HCT116 (cell line): Measurements from ENCODE around the gene TMPRSS13. TPM values are rescaled to one million over a fixed set of nuclear protein-coding genes. Genes with fewer than 3 reads are reported as not detected.

Experiments used
- ATAC-seq: fragments of 200-7000 bp; cut with Tn5 transposase; 2 replicates; pipeline ENCODE4 v1.9.1; 2020; ENCODE audit warnings: mild to moderate bottlenecking, moderate library complexity
- BruUV-seq: library from RNA; stranded (reverse); fragments of 400-500 nt; replicated peaks from 2 replicates; lab custom pipeline; 2021; lab: Mats Ljungman, UMichigan
- CTCF ChIA-PET: fragments of 300-600 bp; sonication (Branson Sonifier 250); formaldehyde crosslinking; loops from one replicate; lab custom pipeline; 2021; ENCODE audit warnings: antibody characterized with exemption; lab: Charles Lee
- POLR2A ChIA-PET: fragments of 300-600, 350-600 bp; sonication (Branson Sonifier 250); formaldehyde crosslinking; loops from one replicate; lab custom pipeline; 2021; ENCODE audit warnings: antibody characterized with exemption; lab: Charles Lee
- RAD21 ChIA-PET, 2 experiments: fragments of 300-600 bp; sonication (Branson Sonifier 250); formaldehyde crosslinking; loops; one replicate each; lab custom pipeline; 2023; ENCODE audit warnings: low total read pairs in 2 of 2; ENCODE audit not compliant: uncharacterized antibody in 2 of 2, unreplicated experiment in 2 of 2, low non-redundant PET in 1 of 2; lab: Charles Lee
- DNase-seq: peaks from one replicate; pipeline ENCODE4 v3.0.0-alpha.2; 2010; ENCODE audit warnings: low read depth, low spot score
- H2AFZ ChIP-seq: fragments of 200-600 bp; shearing (Covaris generic), sonication (generic); 2 replicates; pipeline ENCODE4 v1.6.1; 2017; ENCODE audit warnings: low read depth, mixed run types, mixed read lengths, antibody characterized with exemption, low read length; ENCODE audit not compliant: poor library complexity, severe bottlenecking
- H3K27ac ChIP-seq: 2 replicates; pipeline ENCODE4 v1.5.1; 2012; ENCODE audit warnings: low read depth, low read length
- H3K27me3 ChIP-seq: fragments of 200-600 bp; sonication (generic); 2 replicates; pipeline ENCODE4 v1.6.1; 2016; ENCODE audit warnings: mixed run types, low read length, mixed read lengths; ENCODE audit not compliant: insufficient read depth
- H3K36me3 ChIP-seq, 2 experiments: fragments of 200-500 bp in 1 of 2; fragments of 200-600 bp in 1 of 2; sonication (Bioruptor generic) in 1 of 2; sonication (generic) in 1 of 2; 2 replicates each; pipeline versions ENCODE4 v1.5.1 to v1.6.1; 2014 to 2016; ENCODE audit warnings: low read length in 2 of 2, inconsistent platforms in 1 of 2, mixed read lengths in 1 of 2, mixed run types in 1 of 2; ENCODE audit not compliant: insufficient read depth in 2 of 2, control insufficient read depth in 1 of 2
- H3K4me1 ChIP-seq, 2 experiments: fragments of 200-600 bp in 1 of 2; sonication (generic) in 1 of 2; 2 replicates each; pipeline versions ENCODE4 v1.5.1 to v1.6.1; 2012 to 2017; ENCODE audit warnings: low read length in 2 of 2, inconsistent platforms in 1 of 2, mild to moderate bottlenecking in 1 of 2, mixed read lengths in 1 of 2, mixed run types in 1 of 2, moderate library complexity in 1 of 2; ENCODE audit not compliant: insufficient read depth in 2 of 2, control insufficient read depth in 1 of 2
- H3K4me2 ChIP-seq: fragments of 200-600 bp; sonication (generic); 2 replicates; pipeline ENCODE4 v1.6.1; 2017; ENCODE audit warnings: mixed run types, low read length, mixed read lengths
- H3K4me3 ChIP-seq, 2 experiments: fragments of 200-600 bp in 1 of 2; sonication (generic) in 1 of 2; replicated peaks in 1 of 2; 2 replicates each; pipeline ENCODE4 v1.5.1; 2011 to 2016; ENCODE audit warnings: low read length in 2 of 2, control low read depth in 1 of 2, low read depth in 1 of 2, mild to moderate bottlenecking in 1 of 2, mixed read lengths in 1 of 2, mixed run types in 1 of 2
- H3K79me2 ChIP-seq: fragments of 200-600 bp; sonication (generic); 2 replicates; pipeline ENCODE4 v1.6.1; 2017; ENCODE audit warnings: mild to moderate bottlenecking, mixed run types, low read length, moderate library complexity, mixed read lengths; ENCODE audit not compliant: insufficient read depth
- H3K9ac ChIP-seq: fragments of 200-600 bp; sonication (generic); 2 replicates; pipeline ENCODE4 v1.6.1; 2016; ENCODE audit warnings: low read length, mixed read lengths
- H3K9me2 ChIP-seq: fragments of 200-600 bp; sonication (generic), shearing (Covaris generic); 2 replicates; pipeline ENCODE4 v1.6.1; 2017; ENCODE audit warnings: mixed run types, mild to moderate bottlenecking, moderate library complexity; ENCODE audit not compliant: insufficient read depth
- H3K9me3 ChIP-seq, 2 experiments: fragments of 200-500 bp in 1 of 2; fragments of 200-600 bp in 1 of 2; sonication (Bioruptor generic) in 1 of 2; sonication (generic) in 1 of 2; 2 replicates each; pipeline ENCODE4 v1.6.1; 2014 to 2017; ENCODE audit warnings: low read length in 2 of 2, mixed read lengths in 2 of 2, inconsistent platforms in 1 of 2, low read depth in 1 of 2, mild to moderate bottlenecking in 1 of 2, mixed run types in 1 of 2, moderate library complexity in 1 of 2; ENCODE audit not compliant: control insufficient read depth in 1 of 2, insufficient read depth in 1 of 2
- H4K20me1 ChIP-seq: fragments of 200-600 bp; sonication (generic), shearing (Covaris generic); 2 replicates; pipeline ENCODE4 v1.6.1; 2017; ENCODE audit warnings: mixed run types, mild to moderate bottlenecking, moderate library complexity; ENCODE audit not compliant: insufficient read depth
- CBX3 ChIP-seq: IDR thresholded peaks from 2 replicates; pipeline ENCODE4 v1.6.1; 2012; ENCODE audit warnings: low read depth
- CEBPB ChIP-seq: IDR thresholded peaks from 2 replicates; pipeline ENCODE4 v1.6.1; 2012; ENCODE audit warnings: low read depth
- EZH2 ChIP-seq: fragments of 200-600 bp; sonication (generic); IDR thresholded peaks from 2 replicates; pipeline ENCODE4 v1.6.1; 2017; ENCODE audit warnings: antibody characterized with exemption, mixed run types
- EZH2phosphoT487 ChIP-seq: fragments of 200-600 bp; IDR thresholded peaks from 2 replicates; pipeline ENCODE4 v1.6.1; 2018; ENCODE audit warnings: antibody characterized with exemption, borderline replicate concordance
- FOSL1 ChIP-seq: IDR thresholded peaks from 2 replicates; pipeline ENCODE4 v1.6.1; 2012; ENCODE audit warnings: low read depth
- JUND ChIP-seq: IDR thresholded peaks from 2 replicates; pipeline ENCODE4 v1.6.1; 2012
- POLR2A ChIP-seq: IDR thresholded peaks from 2 replicates; pipeline ENCODE4 v1.7.0; 2011; ENCODE audit warnings: borderline replicate concordance; ENCODE audit not compliant: insufficient read depth, insufficient read length; ENCODE audit errors: extremely low read depth
- POLR2AphosphoS5 ChIP-seq: IDR thresholded peaks from 2 replicates; pipeline ENCODE4 v1.6.1; 2011; ENCODE audit warnings: mild to moderate bottlenecking, low read depth, low read length, moderate library complexity
- SIN3A ChIP-seq: IDR thresholded peaks from 2 replicates; pipeline ENCODE4 v1.6.1; 2012; ENCODE audit warnings: low read depth
- SP1 ChIP-seq: IDR thresholded peaks from 2 replicates; pipeline ENCODE4 v1.6.1; 2012; ENCODE audit warnings: low read depth
- SRF ChIP-seq: IDR thresholded peaks from 2 replicates; pipeline ENCODE4 v1.6.1; 2012; ENCODE audit warnings: low read depth
- TCF7L2 ChIP-seq: IDR thresholded peaks from 2 replicates; pipeline ENCODE4 v1.7.0; 2011; ENCODE audit warnings: borderline replicate concordance, inconsistent platforms; ENCODE audit not compliant: insufficient read depth, insufficient read length; ENCODE audit errors: extremely low read depth
- YY1 ChIP-seq: IDR thresholded peaks from 2 replicates; pipeline ENCODE4 v1.6.1; 2011; ENCODE audit warnings: low read length, low read depth, moderate library complexity, mild to moderate bottlenecking; ENCODE audit not compliant: insufficient replicate concordance; ENCODE audit errors: extremely low read depth
- ZFX ChIP-seq: fragments of 450-650 bp; IDR thresholded peaks from 2 replicates; pipeline ENCODE4 v1.6.1; 2017
- ZNF274 ChIP-seq: fragments of 200-500 bp; sonication (Bioruptor generic); IDR thresholded peaks from 2 replicates; pipeline ENCODE4 v1.6.1; 2014; ENCODE audit warnings: mild to moderate bottlenecking, low read depth, low read length, inconsistent platforms
- intact Hi-C: fragments of 100-400 bp; cut with micrococcal nuclease; formaldehyde crosslinking; loops from 2 replicates; pipeline ENCODE4 v1.10.0; 2022
- total RNA-seq: library from RNA; stranded (reverse); gene quantifications from one replicate; pipeline ENCODE4 v1.2.1, GENCODE V29; 2021; ENCODE audit not compliant: unreplicated experiment
- TF ChIP-seq, protein P1 (sequence below): IDR thresholded peaks from 2 replicates; pipeline ENCODE4 v1.6.1; 2011; ENCODE audit warnings: mild to moderate bottlenecking, low read length, moderate library complexity; ENCODE audit not compliant: insufficient replicate concordance; ENCODE audit errors: extremely low read depth
- TF ChIP-seq, protein P2 (sequence below), 3 experiments: fragments of 200-600 bp in 1 of 3; sonication (generic) in 1 of 3; IDR thresholded peaks in 2 of 3; conservative IDR thresholded peaks in 1 of 3; 2 replicates each; pipeline ENCODE4 v1.5.1; 2012 to 2017; ENCODE audit warnings: low read depth in 2 of 3, low read length in 2 of 3, antibody characterized with exemption in 1 of 3, borderline replicate concordance in 1 of 3, control low read depth in 1 of 3, mild to moderate bottlenecking in 1 of 3, mixed read lengths in 1 of 3, mixed run types in 1 of 3, moderate library complexity in 1 of 3; ENCODE audit not compliant: insufficient read depth in 1 of 3

TMPRSS13 gene
- total RNA-seq, 1 experiment from 2014 or later, result 0.52 TPM

DNA sequence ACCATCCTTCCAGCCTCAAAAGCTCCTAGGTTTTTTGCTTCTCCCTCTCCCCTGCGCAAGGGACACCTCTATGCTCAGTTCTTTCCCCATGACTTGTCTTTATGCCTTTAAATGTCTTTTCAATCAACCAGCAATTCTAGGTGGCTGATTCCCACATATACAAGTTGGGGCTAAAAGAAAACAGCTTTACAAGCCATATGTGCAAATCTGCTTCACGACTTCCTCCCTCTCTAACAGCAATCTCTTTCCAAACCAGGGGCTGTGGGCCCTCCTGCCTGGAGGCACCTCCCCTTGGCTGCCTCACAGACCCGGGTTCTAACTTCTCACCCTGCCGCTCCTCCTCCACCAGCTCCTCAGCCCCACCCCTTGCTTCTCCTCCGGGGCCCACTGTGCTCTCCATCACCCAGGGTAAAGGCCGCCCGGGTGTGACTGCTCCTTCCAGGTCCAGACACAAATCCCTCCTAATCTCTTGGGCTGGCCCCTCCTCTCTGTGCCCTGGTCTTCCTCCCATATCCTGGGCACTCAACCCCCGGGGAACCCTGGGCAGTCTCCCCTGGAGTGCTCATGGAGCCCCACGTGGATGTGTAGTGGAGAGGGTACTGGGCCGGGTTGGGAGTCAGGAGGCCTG, 14.1 kb downstream of the TMPRSS13 start:
- Histone ChIP-seq H3K4me3 (no peak overlapping the region), H2AFZ (no peak overlapping the region), H3K9me3 (no peaks in the 10 kb centered on the region), H3K79me2 (no peaks in the 10 kb centered on the region), H3K4me1 (no peaks in the 10 kb centered on the region), H3K9me2 (no peaks in the 10 kb centered on the region), H3K36me3 (no peaks in the 10 kb centered on the region), H3K27me3 (no peaks in the 10 kb centered on the region), H4K20me1 (no peaks in the 10 kb centered on the region), H3K27ac (no peak overlapping the region), H3K4me2 (no peak overlapping the region), H3K9ac (no peak overlapping the region)
- no peak for TF ChIP-seq POLR2AphosphoS5
- TF ChIP-seq JUND, result no peak
- TF ChIP-seq ZFX, result no peak
- no peak for TF ChIP-seq EZH2
- TF ChIP-seq FOSL1, result no peak
- no peak for TF ChIP-seq SP1
- TF ChIP-seq, protein P1, sequence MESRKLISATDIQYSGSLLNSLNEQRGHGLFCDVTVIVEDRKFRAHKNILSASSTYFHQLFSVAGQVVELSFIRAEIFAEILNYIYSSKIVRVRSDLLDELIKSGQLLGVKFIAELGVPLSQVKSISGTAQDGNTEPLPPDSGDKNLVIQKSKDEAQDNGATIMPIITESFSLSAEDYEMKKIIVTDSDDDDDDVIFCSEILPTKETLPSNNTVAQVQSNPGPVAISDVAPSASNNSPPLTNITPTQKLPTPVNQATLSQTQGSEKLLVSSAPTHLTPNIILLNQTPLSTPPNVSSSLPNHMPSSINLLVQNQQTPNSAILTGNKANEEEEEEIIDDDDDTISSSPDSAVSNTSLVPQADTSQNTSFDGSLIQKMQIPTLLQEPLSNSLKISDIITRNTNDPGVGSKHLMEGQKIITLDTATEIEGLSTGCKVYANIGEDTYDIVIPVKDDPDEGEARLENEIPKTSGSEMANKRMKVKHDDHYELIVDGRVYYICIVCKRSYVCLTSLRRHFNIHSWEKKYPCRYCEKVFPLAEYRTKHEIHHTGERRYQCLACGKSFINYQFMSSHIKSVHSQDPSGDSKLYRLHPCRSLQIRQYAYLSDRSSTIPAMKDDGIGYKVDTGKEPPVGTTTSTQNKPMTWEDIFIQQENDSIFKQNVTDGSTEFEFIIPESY, result no peak
- no peak for TF ChIP-seq SIN3A
- no peak for TF ChIP-seq CBX3
- DNase-seq, result no peak
- intact Hi-C loops, result no loop called here
- ATAC-seq, result no peak
- ChIA-PET CTCF (interaction anchor here (2.0 kb wide), 1 partner anchor 32 kb away, joined by 4 read pairs; no protein-coding TSS in a partner anchor), POLR2A (no interaction called here), RAD21 (no interaction called here)
- no TSS peak for BruUV-seq

DNA sequence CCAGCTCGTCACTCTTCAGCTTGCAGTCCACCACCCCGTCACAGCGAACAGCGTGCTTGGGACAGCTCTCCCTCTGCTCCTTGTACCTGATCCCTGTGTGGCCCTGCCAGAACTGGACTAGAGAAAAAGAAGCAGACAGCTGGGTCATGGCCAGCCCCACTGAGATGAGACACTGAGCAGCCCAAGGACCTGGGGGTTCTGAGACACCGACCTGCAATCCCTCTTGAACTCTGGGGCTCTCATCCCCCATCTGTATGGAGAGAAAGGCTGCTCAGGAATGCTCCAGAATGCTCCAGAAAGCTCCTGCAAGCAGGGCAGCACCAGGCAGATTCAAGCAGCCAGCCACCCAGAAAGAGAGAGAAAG, 14.8 kb downstream of the TMPRSS13 start:
- no TSS peak for BruUV-seq
- intact Hi-C loops, result no loop called here

More for the DNA sequence above, 14.8 kb downstream of the TMPRSS13 start:
- H2AFZ ChIP-seq, result no peak overlapping the region
- H3K79me2 ChIP-seq, result no peaks in the 10 kb centered on the region
- H3K4me2 ChIP-seq, result no peak overlapping the region
- TF ChIP-seq POLR2A (no peak), ZNF274 (no peak), TCF7L2 (no peak), CEBPB (no peak), CBX3 (no peak), ZFX (no peak), POLR2AphosphoS5 (no peak), EZH2 (no peak), SRF (no peak), YY1 (no peak), EZH2phosphoT487 (no peak), SIN3A (no peak)
- TF ChIP-seq, protein P2, sequence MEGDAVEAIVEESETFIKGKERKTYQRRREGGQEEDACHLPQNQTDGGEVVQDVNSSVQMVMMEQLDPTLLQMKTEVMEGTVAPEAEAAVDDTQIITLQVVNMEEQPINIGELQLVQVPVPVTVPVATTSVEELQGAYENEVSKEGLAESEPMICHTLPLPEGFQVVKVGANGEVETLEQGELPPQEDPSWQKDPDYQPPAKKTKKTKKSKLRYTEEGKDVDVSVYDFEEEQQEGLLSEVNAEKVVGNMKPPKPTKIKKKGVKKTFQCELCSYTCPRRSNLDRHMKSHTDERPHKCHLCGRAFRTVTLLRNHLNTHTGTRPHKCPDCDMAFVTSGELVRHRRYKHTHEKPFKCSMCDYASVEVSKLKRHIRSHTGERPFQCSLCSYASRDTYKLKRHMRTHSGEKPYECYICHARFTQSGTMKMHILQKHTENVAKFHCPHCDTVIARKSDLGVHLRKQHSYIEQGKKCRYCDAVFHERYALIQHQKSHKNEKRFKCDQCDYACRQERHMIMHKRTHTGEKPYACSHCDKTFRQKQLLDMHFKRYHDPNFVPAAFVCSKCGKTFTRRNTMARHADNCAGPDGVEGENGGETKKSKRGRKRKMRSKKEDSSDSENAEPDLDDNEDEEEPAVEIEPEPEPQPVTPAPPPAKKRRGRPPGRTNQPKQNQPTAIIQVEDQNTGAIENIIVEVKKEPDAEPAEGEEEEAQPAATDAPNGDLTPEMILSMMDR (IDR thresholded peaks at IDR 0.05 in 2 of 3, conservative IDR thresholded peaks at IDR 0.05 in 1 of 3; ENCODE audit: borderline replicate concordance in 1 of 3, insufficient read depth in 1 of 3, low read depth in 2 of 3, low read length in 2 of 3), result no peak
- no peaks in the 10 kb centered on the region for H3K36me3 ChIP-seq
- DNase-seq (no peak), ATAC-seq (no peak)
- H3K9ac ChIP-seq, result no peak overlapping the region
- no peaks in the 10 kb centered on the region for H3K9me2 ChIP-seq
- ChIA-PET POLR2A (no interaction called here), CTCF (interaction anchor here (0.5 kb wide), 1 partner anchor 10 kb away, joined by 3 read pairs; no protein-coding TSS in a partner anchor), RAD21 (no interaction called here)
- H4K20me1 ChIP-seq, result no peaks in the 10 kb centered on the region
- no peak overlapping the region for H3K4me3 ChIP-seq
- no peak overlapping the region for H3K27ac ChIP-seq
- H3K9me3 ChIP-seq, result no peaks in the 10 kb centered on the region
- H3K27me3 ChIP-seq, result no peaks in the 10 kb centered on the region
- H3K4me1 ChIP-seq, result peaks cover 3 to 7% of the 10 kb centered on the region in 2 experiments; a peak in 3 of 4 replicates
